Activated CD4-positive, CD25-positive, alpha-beta regulatory T cell treated with anti-CD3 and anti-CD28 coated beads, Interleukin-2, amount 50 U/mL, for 72 hours (primary cell): ENCODE results near the gene ADAMTSL5.
"Not testable (repeated sequence)": the region's sequence is repeated elsewhere in the genome, so short reads cannot be mapped to it uniquely, and the experiment has no call there.

Experiments used
- DNase-seq: peaks from one replicate; pipeline ENCODE4 v3.0.0; 2021

The ADAMTSL5 gene

GRCh38 chr19:1477056-1477455, 35.8 kb downstream of the ADAMTSL5 start:
- not testable (repeated sequence) for DNase-seq

DNA sequence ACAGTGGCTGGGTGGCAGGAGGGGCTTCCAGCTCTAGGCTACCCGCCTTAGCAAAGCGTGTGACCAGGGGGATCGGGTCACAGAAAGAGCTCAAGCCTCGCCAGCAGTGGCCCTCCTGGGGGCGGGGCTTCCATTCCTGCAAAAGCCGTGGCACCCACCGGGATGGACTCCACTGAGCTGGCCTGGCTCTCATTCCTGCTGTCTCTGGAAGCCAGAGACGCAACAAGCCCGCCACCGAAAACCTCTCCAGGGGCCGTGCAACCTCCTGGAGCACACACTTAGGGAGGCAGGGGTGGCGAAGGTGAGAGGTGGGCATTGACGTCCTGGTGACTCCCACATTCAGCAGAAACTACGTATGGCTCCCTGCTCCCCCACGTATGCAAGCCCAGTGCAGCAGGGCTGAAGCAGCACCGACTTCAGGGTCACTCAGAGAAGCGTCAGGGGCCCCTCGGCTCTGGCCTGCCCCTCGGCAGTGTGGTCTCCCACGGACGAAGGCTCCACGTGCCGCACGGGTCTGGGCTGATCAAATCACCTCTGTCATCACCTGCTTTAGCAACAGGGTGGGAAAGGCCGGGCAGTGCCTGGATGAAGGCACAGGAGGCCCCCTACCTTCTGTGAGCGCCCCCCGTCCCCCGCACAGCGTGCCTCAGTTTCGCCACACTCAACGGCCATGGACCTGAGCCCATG, 36.9 kb downstream of the ADAMTSL5 start:
- DNase-seq, result no peak

DNA sequence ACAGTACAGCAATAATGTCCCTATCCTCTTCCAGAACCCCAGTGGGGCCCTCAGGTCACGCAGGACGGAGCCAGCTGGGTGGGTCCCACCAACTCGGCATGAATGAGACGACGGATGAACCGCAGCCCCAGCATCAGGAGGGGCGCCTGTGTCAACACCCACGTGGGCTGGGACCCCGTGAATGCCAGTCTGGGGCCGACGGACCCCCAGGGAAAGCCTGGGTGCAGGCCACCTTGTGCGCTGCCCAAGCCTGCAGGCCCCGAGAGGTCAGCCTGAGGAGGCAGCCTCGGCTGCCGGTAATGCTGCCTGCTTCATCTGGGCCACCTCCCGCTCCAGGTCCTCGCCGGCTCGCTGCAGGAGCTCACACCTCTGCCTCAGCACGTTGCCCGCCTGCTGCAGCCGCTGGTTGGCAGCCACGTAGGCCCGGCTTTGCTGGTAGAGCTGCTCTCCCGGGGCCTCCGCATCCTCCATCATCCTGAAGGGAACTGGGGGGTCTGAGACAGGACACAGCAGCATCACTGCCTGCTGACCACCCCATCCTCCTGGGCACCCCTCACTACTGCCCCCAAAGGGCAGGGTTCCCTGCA, 38.0 kb downstream of the ADAMTSL5 start:
- DNase-seq, result no peak

DNA sequence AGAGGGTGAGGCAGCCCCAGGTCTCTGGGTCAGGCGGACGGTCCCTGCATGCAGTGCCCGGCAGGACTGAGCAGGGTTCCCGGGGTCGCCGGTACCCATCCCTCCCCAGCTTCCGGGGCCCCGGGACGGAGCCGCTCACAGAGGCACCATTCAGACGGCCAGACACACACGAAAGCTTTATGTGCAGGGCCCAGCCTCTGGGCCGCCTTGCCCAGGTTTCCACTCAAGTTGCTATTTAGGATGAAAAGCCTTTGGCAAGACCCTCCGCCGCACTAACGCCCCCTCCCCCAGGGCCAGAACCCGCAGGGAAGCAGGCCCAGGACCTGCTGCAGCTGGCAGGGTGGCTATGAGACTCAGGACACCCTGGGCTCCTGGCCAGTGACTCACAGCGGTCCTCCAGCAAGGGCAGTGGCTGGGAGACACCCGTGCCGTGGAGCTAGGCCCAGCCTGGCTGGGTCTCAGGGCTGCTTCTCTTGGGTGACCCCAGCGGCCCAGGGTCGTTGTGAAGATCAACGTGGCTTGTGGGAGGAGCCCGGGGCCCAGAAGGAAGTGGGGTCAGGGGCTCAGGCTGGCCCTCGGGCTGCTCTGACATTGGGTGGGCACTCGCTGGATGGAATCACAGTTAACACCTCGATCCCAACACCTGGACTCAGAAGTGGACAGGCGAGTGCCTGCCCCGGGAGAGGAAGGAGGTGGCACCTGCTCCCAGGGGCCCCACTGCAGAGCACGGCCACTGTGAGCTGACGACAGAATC, 38.6 kb downstream of the ADAMTSL5 start:
- no peak for DNase-seq

DNA sequence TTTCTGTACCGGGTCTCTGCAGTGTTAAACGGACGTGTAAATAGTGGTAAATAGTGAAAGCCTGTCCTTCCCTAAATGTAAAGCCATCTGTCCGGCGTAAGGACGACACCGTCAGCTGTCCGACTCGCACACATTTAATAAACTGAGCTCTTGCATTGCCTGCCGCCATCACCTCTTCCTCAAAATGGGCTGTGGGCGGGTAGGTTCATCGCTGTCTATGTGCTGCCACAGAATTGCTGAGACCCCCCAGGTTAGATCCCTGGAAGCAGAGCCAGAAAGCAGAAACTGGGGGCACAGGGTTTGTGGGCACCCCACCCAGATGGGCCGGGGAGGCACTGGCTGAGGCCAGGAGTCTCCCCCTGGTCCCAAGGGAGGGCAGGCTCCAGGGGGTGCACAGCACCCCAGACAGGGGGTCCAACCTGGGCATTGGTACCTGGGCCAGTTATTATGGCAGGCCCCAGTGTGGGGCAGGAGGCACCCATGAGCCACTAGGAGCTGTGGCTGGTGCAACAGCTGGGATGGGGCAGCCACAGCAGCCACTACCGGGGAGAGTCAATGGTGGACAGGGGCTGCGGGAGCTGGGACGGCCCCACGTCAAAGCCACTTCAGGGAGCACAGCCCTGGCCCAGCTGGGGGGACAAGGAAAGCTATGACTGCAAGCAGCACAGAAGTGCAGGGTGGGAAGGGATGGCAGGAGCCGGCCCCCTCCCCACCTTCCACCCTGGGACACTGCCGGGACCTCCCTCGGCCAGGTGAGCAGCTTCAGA, 39.6 kb downstream of the ADAMTSL5 start:
- no peak for DNase-seq

GRCh38 chr19:1472231-1473084, 40.4 kb downstream of the ADAMTSL5 start:
- no peak for DNase-seq

DNA sequence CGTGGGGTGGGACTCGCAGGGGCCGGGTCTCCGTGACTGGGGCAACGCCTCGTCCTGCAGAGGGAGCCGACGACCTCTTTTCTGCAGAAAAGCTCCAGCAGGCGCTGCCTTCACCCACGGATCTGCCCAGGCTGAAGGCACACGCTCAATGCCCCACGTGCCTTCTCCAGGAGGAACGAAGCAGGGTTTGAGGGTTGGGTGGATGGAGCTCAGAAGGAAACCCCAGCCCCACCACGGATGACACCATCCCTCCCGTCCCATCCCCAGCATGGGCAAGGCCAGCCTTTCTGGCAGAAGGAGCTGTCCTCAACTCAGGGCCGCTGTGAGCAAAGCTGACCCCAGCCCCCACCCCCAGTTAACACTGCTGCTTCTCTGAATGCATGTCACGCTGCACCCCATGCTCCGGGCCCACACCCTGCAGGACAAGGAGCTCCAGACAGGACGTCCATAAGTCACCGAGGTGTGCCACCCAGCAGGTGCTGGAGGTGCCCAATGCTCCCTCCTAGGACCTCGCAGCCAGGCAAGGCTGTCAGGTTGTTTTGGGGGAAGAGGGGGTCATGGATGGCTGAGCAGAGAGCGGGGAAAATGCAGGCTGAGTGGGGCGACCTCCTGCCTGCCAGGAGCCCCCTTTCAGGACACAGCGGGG, 41.2 kb downstream of the ADAMTSL5 start:
- no peak for DNase-seq

DNA sequence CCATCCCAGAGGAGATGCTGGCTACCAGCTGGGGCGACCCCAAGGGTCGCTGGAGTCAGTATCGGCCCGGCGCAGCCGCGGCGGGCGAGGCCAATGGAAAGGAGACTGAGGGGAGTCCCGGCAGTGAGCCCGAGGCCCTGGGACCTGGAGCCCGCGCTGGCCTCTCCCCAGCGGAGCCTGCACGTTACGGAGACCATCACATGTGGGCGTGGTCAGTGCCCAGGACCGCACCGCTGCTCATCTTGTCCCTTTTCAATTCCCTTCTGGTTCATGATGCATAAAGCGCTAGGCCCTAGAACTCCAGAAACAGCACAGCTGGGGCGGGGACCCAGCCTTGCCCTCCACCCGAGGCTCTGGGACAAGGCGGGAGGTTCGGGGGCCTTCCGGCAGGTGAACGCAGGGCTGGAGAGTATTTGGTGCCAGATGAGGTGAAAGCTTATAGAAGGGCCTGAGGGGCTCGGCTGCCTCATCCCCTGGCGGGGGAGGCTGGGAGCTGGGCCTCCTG, 41.8 kb downstream of the ADAMTSL5 start:
- no peak for DNase-seq

- DNase-seq, result peak; percentile 68
These were observed 42.4 kb downstream of the ADAMTSL5 start for GRCh38 chr19:1470305-1471009.

- peak; percentile 37 for DNase-seq
These were observed 42.8 kb downstream of the ADAMTSL5 start for GRCh38 chr19:1470055-1470304.

GRCh38 chr19:1469255-1470054, 43.4 kb downstream of the ADAMTSL5 start:
- peak; percentile 42 for DNase-seq

GRCh38 chr19:1468821-1469254, 44.0 kb downstream of the ADAMTSL5 start:
- DNase-seq, result peak; percentile 49

DNA sequence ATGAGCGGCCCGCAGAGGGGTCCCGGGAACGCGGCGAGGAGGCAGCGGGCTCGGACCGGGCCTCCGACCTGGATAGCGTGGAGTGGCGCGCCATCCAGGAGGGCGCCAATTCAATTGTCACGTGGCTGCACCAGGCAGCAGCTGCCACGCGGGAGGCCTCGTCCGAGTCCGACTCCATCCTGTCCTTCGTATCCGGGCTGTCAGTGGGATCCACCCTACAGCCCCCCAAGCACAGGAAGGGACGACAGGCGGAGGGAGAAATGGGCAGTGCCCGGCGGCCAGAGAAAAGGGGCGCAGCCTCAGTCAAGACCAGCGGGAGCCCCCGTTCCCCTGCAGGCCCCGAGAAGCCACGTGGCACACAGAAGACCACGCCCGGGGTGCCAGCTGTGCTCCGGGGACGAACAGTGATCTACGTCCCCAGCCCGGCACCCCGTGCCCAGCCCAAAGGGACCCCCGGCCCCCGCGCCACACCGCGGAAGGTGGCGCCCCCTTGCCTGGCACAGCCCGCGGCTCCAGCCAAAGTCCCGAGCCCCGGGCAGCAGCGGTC, 44.5 kb downstream of the ADAMTSL5 start:
- DNase-seq, result peak; percentile 31

DNA sequence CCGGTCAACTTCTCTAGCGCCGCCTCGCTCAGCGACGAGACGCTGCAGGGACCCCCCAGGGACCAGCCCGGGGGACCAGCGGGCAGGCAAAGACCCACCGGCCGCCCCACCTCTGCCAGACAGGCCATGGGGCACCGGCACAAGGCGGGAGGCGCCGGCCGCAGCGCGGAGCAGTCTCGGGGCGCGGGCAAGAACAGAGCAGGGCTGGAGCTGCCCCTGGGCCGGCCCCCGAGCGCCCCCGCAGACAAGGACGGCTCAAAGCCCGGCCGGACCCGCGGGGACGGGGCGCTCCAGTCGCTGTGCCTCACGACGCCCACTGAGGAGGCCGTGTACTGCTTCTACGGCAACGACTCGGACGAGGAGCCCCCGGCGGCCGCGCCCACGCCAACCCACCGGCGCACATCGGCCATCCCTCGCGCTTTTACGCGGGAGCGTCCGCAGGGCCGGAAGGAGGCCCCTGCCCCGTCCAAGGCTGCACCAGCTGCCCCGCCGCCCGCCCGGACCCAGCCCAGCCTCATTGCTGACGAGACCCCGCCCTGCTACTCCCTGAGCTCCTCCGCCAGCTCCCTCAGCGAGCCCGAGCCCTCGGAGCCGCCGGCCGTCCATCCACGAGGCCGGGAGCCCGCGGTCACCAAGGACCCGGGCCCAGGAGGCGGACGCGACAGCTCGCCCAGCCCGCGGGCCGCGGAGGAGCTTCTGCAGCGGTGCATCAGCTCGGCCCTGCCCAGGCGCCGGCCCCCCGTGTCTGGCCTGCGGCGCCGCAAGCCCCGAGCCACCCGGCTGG, 45.1 kb downstream of the ADAMTSL5 start:
- peak; percentile 31 for DNase-seq

DNA sequence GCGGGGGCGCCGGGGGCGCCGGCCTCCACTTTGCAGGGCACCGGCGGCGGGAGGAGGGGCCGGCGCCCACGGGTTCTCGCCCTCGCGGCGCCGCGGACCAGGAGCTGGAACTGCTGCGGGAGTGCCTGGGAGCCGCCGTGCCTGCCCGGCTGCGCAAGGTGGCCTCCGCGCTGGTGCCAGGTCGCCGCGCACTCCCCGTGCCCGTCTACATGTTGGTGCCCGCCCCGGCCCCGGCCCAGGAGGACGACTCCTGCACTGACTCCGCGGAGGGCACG, 45.7 kb downstream of the ADAMTSL5 start:
- no peak for DNase-seq

- DNase-seq, result peak; percentile 31
These were observed 46.2 kb downstream of the ADAMTSL5 start for GRCh38 chr19:1466461-1467214.

DNA sequence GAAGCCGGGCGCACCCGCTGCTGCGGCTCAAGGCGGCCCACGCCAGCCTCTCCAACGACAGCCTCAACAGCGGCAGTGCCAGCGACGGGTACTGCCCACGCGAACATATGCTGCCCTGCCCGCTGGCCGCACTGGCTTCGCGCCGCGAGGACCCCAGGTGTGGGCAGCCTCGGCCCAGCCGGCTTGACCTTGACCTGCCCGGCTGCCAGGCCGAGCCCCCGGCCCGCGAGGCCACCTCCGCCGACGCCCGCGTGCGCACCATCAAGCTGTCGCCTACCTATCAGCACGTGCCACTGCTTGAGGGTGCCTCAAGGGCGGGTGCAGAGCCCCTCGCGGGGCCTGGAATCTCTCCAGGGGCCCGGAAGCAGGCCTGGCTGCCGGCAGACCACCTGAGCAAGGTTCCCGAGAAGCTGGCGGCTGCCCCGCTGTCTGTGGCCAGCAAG, 46.8 kb downstream of the ADAMTSL5 start:
- no peak for DNase-seq

DNA sequence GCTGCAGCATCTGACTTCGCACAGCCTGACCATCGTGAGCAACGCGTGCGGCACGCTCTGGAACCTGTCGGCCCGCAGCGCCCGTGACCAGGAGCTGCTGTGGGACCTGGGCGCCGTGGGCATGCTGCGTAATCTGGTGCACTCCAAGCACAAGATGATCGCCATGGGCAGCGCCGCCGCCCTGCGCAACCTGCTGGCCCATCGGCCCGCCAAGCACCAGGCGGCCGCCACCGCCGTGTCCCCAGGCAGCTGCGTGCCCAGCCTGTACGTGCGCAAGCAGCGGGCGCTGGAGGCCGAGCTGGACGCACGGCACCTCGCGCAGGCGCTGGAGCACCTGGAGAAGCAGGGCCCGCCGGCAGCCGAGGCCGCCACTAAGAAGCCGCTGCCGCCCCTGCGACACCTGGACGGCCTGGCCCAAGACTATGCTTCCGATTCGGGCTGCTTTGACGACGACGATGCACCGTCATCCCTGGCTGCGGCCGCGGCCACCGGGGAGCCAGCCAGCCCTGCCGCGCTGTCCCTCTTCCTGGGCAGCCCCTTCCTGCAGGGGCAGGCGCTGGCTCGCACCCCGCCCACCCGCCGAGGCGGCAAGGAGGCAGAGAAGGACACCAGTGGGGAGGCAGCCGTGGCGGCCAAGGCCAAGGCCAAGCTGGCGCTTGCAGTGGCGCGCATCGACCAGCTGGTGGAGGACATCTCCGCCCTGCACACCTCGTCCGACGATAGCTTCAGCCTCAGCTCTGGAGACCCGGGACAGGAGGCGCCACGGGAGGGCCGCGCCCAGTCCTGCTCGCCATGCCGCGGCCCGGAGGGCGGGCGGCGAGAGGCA, 47.4 kb downstream of the ADAMTSL5 start:
- no peak for DNase-seq
